Measurements from ENCODE around the gene CACNA2D3.

GRCh38 chr3:54427501-54427900, 305.1 kb downstream of the CACNA2D3 start:
- TF ChIP-seq EZH2 (IDR thresholded peaks at IDR 0.05; ENCODE audit: low read length): no peak
- TF ChIP-seq, protein P1, sequence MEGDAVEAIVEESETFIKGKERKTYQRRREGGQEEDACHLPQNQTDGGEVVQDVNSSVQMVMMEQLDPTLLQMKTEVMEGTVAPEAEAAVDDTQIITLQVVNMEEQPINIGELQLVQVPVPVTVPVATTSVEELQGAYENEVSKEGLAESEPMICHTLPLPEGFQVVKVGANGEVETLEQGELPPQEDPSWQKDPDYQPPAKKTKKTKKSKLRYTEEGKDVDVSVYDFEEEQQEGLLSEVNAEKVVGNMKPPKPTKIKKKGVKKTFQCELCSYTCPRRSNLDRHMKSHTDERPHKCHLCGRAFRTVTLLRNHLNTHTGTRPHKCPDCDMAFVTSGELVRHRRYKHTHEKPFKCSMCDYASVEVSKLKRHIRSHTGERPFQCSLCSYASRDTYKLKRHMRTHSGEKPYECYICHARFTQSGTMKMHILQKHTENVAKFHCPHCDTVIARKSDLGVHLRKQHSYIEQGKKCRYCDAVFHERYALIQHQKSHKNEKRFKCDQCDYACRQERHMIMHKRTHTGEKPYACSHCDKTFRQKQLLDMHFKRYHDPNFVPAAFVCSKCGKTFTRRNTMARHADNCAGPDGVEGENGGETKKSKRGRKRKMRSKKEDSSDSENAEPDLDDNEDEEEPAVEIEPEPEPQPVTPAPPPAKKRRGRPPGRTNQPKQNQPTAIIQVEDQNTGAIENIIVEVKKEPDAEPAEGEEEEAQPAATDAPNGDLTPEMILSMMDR (optimal IDR thresholded peaks at IDR 0.05 in 1 of 3, IDR thresholded peaks at IDR 0.05 in 1 of 3, conservative IDR thresholded peaks at IDR 0.05 in 1 of 3; ENCODE audit: extremely low read depth in 1 of 3, insufficient read depth in 2 of 3, low read length in 3 of 3): no peak
